Head of caudate nucleus (tissue), 42 donors: ENCODE data around the gene NR0B1.

ENCODE experiments used
- DNase-seq, 42 donors: peaks; one replicate each; pipeline versions ENCODE4 v3.0.0 to v3.0.0-alpha.2; 2020 to 2021; ENCODE audit warnings: mixed read lengths in 7 of 42
- intact Hi-C: fragments of 100-400 bp; cut with DNase I; formaldehyde crosslinking; loops from one replicate; pipeline ENCODE4 v1.15.0; 2022

NR0B1 gene, protein sequence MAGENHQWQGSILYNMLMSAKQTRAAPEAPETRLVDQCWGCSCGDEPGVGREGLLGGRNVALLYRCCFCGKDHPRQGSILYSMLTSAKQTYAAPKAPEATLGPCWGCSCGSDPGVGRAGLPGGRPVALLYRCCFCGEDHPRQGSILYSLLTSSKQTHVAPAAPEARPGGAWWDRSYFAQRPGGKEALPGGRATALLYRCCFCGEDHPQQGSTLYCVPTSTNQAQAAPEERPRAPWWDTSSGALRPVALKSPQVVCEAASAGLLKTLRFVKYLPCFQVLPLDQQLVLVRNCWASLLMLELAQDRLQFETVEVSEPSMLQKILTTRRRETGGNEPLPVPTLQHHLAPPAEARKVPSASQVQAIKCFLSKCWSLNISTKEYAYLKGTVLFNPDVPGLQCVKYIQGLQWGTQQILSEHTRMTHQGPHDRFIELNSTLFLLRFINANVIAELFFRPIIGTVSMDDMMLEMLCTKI

DNA sequence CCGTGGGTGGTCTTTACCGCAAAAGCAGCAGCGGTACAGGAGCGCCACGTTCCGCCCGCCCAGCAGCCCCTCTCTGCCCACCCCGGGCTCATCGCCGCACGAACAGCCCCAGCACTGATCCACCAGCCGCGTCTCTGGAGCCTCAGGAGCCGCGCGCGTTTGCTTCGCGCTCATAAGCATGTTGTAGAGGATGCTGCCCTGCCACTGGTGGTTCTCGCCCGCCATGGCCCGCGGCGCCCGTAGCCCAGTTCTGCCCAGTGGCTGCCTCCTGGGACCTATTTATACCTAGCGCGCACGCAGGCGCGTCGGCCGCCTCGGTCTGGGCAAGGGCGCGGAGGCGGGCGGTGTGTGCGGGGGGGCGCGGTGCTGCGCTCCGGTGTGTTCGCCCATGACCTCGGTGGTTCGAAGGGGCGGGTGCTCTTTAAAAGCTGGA lies at the start of gene NR0B1:
Gene NR0B1, minus strand, starts transcription at position 252 of the 433 bp plus-strand sequence. Its CDS starts 27 bp downstream, at position 225.
- DNase-seq = peak in 29 of 42 donors; percentile 3 to 62 (median 18)
- intact Hi-C loops = no loop called here

DNA sequence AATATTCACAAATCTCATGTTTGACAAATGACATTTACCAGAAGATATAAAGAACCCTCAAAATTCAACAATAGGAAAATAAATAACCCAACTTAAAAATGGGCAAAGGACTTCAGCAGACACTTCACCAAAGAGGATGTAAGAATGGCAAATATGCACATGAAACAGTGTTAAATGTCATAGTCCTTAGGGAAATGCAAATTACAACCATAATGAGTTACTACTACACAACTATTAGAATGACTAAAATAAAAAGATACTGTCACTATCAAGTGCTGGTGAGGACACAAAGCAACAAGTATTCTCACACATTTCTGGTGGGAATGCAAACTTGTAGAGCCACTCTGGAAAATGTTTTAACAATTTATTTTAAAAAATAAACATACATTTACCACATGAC lies 40.8 kb upstream of the NR0B1 start:
- no peak for DNase-seq
- intact Hi-C loops = no loop called here

DNA sequence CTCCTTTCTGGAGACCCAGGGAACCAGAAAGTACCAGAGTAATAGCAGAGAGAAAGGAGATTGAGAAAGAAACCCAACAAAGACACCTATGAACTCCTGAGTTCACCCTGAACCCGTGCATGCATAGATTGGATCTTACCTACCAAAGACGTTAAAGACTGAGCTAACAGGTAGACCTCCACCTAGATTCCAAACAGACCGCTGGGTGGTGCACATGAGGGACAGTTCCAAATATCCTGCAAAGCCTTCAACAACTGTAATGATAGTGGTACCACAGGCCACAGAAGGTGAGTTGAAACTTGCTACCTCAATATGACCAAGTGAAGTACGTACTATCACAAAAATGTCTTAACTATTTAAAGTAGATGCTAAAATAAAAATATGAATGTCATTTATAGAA lies 34.0 kb upstream of the NR0B1 start:
- intact Hi-C loops = no loop called here
- no peak for DNase-seq

DNA sequence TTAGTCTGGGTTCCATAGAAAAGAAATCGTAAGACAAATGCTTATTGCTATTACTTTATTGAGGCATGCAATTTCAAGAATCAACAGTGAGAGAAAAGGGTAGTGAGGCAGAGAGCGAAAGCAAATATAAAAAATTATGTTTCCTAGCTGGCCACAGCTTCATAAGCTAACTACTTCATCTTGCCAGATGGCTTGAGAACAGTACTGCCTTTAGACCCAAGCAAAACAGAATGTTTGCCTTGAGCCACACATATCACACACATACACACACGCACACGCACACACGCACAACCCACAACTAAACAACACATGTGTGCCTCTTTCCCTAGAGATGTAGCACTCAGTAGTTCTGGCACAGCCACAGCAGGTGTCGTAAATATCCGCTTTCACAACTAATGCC lies 31.6 kb upstream of the NR0B1 start:
- intact Hi-C loops = no loop called here
- DNase-seq = no peak

DNA sequence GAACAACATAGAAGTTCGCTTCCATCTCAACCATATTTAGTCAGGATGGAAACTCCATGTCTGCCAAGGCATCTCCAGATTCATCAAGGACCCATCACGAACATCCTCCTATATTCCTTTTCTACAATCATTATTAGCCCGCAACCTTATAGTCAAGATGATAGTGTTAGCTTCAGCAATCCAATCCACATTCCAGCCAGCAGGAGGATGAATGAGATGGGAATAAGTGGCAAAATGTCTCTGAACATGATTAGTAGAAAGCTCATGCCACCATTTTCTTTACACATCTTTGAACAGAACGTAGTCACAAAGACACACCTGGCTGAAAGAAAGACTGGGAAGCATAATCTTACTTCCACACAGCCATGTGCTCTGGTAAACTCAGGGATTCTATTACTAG lies 18.6 kb upstream of the NR0B1 start:
- DNase-seq = no peak
- intact Hi-C loops = no loop called here

DNA sequence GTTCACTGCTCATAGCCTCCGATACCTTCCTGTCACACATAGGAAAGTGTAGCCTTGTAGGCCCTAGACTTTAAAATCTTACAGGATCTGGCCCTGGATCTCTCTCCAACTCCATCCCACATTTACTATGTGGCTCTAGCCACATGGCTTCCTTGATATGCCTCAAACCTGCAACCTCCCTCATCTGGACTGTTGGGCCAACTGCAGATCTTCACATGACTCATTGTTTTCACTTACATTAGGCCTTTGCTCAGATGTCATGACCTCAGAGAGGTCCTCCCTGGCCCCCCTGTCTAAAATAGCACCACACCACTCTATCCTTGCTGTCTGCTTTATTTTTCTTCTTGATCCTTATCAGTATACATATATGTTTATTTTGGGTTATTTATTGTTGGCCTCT lies 8.1 kb upstream of the NR0B1 start:
- DNase-seq = no peak
- intact Hi-C loops = no loop called here

DNA sequence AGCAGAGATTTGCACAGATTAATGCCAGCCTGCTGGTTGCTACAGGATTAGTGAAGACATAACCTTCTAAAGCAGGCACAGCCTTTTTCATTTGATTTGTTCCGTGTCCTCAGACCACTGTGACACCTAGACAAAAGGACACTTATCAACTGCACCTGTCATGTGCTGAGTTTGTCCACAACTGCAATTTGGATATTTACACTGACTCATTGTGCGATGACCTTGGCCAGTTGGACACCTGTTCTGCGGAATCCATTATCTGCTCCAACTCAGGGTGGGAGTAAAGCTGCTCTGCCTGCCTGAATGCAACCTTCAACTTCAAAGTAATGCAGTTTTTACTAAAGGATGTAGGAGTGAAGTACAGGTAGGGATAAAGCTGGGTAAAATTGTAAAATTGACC lies 4.1 kb upstream of the NR0B1 start:
- no peak for DNase-seq
- intact Hi-C loops = no loop called here

DNA sequence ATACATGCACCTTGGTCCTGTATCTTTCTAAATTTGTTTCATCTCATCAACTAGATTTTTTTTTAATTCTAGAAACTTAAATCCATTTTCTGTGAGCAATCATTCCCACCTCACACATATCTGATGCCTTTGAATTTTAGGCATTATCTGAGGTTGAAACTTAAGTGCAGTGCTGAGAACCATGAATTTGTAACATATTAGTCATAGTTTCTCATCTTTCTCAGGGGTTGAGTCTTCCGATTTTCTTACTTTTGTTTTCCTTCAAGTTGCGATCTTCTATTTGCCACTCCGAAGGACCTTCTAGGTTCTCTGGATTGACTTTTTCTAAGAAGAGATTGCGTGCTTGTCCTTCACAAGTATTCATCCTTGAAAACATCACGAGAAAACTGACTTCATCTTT lies 3.7 kb upstream of the NR0B1 start:
- intact Hi-C loops = no loop called here
- no peak for DNase-seq

DNA sequence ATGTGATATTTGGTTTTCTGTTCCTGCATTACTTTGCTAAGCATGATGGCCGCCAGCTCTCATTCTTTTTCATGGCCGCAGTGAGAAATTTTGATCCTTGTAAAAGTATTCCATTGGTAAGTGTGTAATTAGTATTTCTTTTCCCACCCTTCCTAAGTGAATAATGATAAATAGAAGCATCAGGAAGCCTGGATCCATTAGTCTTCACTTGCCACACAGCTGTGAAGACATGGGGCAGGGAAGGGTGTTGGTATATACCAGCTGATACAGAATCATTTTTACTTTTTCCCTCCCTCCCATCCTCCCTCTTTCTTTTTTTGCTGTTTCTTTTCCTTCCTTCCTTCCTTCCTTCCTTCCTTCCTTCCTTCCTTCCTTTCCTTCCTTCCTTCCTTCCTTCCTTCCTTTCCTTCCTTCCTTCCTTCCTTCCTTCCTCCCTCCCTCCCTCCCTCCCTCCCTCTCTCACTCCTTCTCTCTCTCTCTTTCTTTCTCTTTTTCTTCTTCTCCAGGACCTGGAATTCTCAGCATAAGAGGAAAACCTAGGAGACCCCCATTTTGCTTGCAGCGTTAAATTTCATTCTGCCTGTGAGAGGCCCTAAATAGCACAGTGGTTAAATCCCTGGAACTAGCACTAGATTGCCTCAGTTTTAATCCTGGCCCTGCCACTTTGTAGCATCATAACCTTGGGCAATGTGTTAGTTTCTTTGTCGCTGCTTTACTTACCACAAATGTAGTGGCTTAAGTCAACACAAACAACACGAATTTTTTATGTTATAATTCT lies 1.4 kb upstream of the NR0B1 start:
- intact Hi-C loops = no loop called here
- no peak for DNase-seq

DNA sequence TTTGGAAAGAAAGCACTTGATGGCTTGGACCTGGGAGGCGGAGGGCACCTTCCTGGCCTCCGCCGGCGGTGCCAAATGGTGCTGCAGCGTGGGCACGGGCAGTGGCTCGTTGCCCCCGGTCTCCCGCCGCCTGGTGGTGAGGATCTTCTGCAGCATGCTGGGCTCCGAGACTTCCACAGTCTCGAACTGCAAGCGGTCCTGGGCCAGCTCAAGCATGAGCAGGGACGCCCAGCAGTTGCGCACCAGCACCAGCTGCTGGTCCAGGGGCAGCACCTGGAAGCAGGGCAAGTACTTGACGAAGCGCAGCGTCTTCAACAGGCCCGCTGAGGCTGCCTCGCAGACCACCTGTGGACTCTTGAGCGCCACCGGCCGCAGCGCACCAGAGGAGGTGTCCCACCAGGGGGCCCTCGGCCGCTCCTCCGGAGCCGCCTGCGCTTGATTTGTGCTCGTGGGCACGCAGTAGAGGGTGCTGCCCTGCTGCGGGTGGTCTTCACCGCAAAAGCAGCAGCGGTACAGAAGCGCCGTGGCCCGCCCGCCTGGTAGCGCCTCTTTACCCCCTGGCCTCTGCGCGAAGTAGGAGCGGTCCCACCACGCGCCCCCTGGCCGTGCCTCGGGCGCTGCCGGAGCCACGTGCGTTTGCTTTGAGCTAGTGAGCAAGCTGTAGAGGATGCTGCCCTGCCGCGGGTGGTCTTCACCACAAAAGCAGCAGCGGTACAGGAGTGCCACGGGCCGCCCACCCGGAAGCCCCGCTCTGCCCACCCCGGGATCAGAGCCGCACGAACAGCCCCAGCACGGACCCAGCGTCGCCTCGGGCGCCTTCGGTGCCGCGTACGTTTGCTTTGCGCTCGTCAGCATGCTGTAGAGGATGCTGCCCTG lies 689 bp downstream of the NR0B1 start:
- intact Hi-C loops = no loop called here
- DNase-seq = peak in 35 of 42 donors; percentile 5 to 73 (median 22)

DNA sequence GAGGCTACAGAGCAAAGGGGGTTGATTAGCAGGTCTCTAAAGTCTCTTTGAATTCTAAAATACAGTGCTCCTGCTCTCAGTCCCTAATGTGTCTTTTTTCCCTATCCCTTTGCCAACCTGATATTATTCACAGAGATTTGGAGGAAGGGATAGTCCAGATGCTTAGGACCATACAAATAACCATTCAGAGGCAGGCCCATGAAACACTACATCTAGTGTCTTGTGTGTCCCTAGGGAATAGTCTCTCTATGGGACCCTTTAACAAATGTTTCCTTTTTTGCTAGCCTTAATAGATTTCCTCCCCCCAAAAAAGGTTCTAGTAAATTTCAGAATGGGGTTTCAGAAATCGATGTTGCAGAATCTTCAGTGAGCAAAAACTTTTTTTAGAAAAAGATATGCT lies 1.7 kb downstream of the NR0B1 start:
- intact Hi-C loops = no loop called here
- DNase-seq = no peak

DNA sequence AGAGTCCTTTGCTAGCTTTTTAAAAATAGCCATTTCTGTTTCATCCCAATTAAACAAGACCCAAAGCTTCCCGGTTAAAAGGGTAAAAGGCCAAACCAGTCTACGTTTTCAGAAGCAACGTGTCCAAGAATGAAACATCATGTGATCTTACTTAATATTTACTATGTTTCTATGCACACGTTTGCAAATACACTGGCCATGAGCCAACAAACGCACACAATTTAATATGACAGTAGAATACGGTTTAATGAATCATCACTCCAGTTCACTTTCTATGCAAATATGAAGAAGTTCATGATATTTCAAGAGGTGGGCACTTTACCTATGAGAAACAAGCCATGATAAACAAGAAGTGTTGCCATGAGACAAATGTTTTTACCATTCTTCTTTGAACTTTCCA lies 4.3 kb downstream of the NR0B1 start:
- intact Hi-C loops = no loop called here
- no peak for DNase-seq

DNA sequence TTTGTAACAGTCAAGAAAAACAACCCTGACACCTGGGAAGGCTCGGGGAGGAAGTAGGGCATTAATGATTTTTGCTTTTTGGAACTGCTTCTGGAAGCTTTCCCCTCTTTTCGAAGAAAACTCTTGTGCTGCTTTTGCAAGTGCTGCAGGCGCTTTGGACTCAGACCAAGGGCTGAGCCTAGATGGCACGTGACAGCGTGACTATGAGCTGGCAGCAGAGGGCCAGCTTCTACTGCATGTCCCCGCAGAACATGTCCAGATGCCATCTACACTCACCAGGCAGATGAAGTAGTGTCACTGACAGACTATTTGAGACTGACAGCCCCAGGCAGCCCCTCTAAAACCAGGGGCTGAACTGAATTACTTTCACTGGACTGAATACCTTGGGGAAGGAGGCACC lies 6.2 kb downstream of the NR0B1 start:
- intact Hi-C loops = no loop called here
- DNase-seq = peak in 41 of 42 donors; percentile 16 to 86 (median 55)

DNA sequence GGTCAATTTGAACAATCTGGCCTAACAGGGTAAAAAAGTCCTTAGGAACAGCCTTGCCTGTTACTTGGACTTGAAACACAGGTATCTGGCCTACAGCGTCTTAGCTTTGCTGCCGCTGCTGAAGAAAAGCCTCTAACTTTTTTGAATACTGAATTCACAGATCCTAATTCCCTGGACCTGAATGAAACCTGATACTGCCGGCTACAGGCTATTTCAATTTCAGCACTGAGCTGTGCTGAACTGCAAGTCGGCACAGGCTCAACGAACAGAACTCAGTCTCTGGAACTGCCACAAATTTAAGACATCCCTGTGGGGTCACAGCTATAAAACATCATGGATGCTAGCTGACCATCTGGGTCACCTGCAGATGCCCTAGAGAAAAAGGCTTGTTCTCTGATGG lies 7.2 kb downstream of the NR0B1 start:
- DNase-seq = peak in 1 of 42 donors; percentile 40
- intact Hi-C loops = no loop called here

DNA sequence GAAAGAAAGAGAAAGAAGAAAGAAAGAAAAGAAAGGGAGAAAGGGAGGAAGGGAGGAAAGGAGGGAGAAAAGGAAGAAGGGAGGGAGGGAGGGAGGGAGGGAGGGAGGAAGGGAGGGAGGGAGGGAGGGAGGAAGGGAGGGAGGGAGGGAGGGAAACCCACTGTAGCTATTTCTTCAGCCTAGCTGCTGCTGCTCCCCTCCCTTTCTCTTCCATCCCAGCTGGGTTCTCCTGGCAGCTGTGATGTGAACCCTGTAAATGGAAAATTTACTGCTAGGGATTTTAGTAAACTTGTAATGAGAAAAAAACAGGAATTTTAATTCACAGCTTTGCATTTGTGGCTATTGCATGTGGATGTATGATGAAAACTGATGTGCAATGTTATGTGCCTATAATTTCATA lies 8.0 kb downstream of the NR0B1 start:
- DNase-seq = peak in 2 of 42 donors; percentile 6 to 42
- intact Hi-C loops = no loop called here

DNA sequence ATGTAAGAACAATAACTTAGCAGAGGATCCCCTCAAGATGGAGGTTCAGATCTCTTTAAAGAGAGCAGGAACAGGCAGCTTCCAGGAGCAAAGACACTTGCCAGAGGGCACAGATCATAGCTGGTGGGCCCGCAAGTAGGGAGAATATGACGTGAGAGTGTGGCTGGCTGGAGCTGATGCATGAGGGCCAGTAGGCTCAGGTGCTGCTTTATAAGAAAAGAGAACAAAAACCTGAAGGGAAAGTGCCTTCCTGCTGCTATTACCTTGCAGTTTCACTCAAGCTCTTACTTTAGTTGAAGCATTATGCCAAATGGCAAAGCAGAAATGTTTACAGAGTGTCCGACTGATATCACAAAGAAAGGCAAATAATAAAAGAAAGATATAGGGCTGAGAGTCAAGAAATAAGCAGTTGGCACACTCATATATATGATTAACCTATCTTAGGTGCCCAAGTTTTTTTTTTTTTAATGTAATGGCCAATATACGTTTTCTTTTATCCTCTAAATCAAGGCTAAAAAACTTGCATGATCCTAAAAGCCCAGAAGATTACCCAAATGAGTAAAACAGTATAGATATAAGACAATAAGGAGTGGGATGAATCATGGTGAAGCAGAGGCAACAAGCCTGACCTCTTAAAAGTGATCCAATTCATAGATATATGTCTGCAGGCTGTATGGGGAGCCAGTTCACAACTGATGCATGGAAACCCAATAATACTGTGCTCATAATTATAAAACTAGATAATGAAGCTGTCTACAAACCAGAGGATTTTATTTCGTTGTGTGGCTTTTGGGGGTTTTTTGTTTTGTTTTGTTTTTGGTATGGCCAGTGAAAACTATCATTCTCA lies 12.6 kb downstream of the NR0B1 start:
- DNase-seq = no peak
- intact Hi-C loops = no loop called here

DNA sequence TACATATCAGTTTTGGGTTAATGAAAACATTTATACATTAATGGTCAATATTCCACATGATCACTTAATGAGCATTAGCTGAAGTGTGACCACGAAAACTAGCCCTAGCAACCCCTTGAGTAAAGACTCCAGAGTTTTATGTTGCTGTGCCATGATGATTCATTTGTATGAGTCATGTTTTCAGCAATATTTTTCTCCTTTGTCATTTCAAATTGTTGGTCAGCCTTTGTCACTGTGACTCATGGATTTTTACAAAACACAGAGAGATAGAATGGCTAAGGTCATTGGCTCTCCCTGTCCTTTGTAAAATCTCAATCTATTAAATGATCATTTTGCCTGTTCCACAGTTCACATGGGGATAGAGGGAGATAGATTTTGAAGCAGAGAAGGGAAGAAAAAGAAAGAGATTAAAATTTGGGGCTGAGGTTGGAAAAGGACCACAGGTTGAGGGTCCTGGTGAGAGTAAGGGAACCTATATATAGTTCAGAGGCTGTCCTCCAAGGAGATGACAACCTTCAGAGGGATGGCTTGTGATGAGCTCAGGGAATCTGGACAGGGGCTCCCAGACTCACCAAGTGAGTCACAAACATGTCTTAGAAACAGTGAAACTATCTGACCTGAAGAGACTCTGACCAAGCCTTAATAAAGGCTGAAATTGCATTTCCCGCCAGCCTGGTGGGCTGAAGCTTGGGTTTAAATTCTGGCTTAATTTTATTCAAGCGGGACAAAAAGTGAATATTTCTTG lies 25.6 kb downstream of the NR0B1 start:
- no peak for DNase-seq
- intact Hi-C loops = no loop called here

DNA sequence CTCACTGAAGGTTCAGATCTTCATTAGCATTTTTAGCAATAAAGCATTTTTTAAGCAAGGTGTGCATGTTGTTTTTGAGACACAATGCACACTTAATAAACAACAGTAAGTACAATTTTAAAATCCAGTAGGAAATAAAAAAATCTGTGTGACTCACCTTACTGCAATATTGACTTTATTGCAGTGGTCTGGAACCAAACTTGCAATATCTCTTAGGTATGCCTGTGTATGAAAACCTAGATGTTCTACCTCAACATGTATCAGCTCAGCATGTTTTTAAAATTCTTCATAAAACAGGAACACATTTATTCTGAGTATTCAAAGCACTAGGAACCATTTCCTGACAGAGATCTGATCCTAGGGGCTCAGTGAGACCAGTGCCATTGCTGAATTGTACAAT lies 26.7 kb downstream of the NR0B1 start:
- intact Hi-C loops = no loop called here
- no peak for DNase-seq
